Astrocyte (in vitro differentiated cells and primary cell): ENCODE measurements around the gene ARID2. TPM values are rescaled to one million over a fixed set of nuclear protein-coding genes. Genes with fewer than 3 reads are reported as not detected.

Experiments
- DNase-seq: peaks from one replicate; pipeline ENCODE4 v3.0.0-alpha.2; 2010; ENCODE audit warnings: low read depth
- FAIRE-seq: peaks from 2 replicates; lab custom pipeline; 2011; peaks lifted over from hg19 to GRCh38; lab: Jason Lieb, UNC
- H2AFZ ChIP-seq: 2 replicates; pipeline ENCODE4 v1.6.0; 2012; ENCODE audit warnings: low read depth, low read length, inconsistent platforms
- H3K27ac ChIP-seq: 2 replicates; pipeline ENCODE4 v1.5.1; 2011; ENCODE audit warnings: low read depth, low read length, inconsistent platforms
- H3K27me3 ChIP-seq: 2 replicates; pipeline ENCODE4 v1.6.0; 2011; ENCODE audit warnings: low read length, inconsistent platforms; ENCODE audit not compliant: insufficient read depth
- H3K36me3 ChIP-seq: 2 replicates; pipeline ENCODE4 v1.5.1; 2011; ENCODE audit warnings: low read length, inconsistent platforms; ENCODE audit not compliant: insufficient read depth
- H3K4me1 ChIP-seq: 2 replicates; pipeline ENCODE4 v1.5.1; 2011; ENCODE audit warnings: low read length, inconsistent platforms; ENCODE audit not compliant: insufficient read depth
- H3K4me2 ChIP-seq: 2 replicates; pipeline ENCODE4 v1.6.0; 2012; ENCODE audit warnings: low read length, inconsistent platforms
- H3K4me3 ChIP-seq: 2 replicates; pipeline ENCODE4 v1.5.1; 2011; ENCODE audit warnings: low read depth, mild to moderate bottlenecking, low read length, inconsistent platforms; ENCODE audit not compliant: insufficient read depth
- H3K79me2 ChIP-seq: 2 replicates; pipeline ENCODE4 v1.6.0; 2012; ENCODE audit warnings: mild to moderate bottlenecking, low read length, inconsistent platforms; ENCODE audit not compliant: insufficient read depth
- H3K9ac ChIP-seq: 2 replicates; pipeline ENCODE4 v1.6.0; 2012; ENCODE audit warnings: mild to moderate bottlenecking, low read length, inconsistent platforms
- H3K9me3 ChIP-seq: 2 replicates; pipeline ENCODE4 v1.5.1; 2012; ENCODE audit warnings: low read depth, mild to moderate bottlenecking, low read length, inconsistent platforms; ENCODE audit not compliant: insufficient read depth
- H4K20me1 ChIP-seq: 2 replicates; pipeline ENCODE4 v1.6.0; 2012; ENCODE audit warnings: low read length, inconsistent platforms; ENCODE audit not compliant: insufficient read depth
- H3K27ac Mint-ChIP-seq: one replicate; pipeline ENCODE4 v1.8.0; 2021; ENCODE audit warnings: mild to moderate bottlenecking, mixed read lengths; ENCODE audit not compliant: unreplicated experiment
- H3K27me3 Mint-ChIP-seq: one replicate; pipeline ENCODE4 v1.8.0; 2021; ENCODE audit warnings: low read depth, mixed read lengths; ENCODE audit not compliant: unreplicated experiment
- H3K36me3 Mint-ChIP-seq: one replicate; pipeline ENCODE4 v1.8.0; 2021; ENCODE audit warnings: low read depth, mixed read lengths; ENCODE audit not compliant: unreplicated experiment
- H3K4me1 Mint-ChIP-seq: one replicate; pipeline ENCODE4 v1.8.0; 2021; ENCODE audit warnings: low read depth, mixed read lengths; ENCODE audit not compliant: unreplicated experiment
- H3K4me3 Mint-ChIP-seq: one replicate; pipeline ENCODE4 v1.8.0; 2021; ENCODE audit warnings: mild to moderate bottlenecking, moderate library complexity, mixed read lengths; ENCODE audit not compliant: unreplicated experiment
- H3K9me3 Mint-ChIP-seq: one replicate; pipeline ENCODE4 v1.8.0; 2021; ENCODE audit warnings: mild to moderate bottlenecking, mixed read lengths; ENCODE audit not compliant: unreplicated experiment
- EZH2 ChIP-seq: IDR thresholded peaks from 2 replicates; pipeline ENCODE4 v1.6.1; 2012; ENCODE audit warnings: mild to moderate bottlenecking, low read length, inconsistent platforms; ENCODE audit not compliant: insufficient read depth
- total RNA-seq: library from RNA; stranded (reverse); gene quantifications from 2 replicates; pipeline ENCODE4 v1.2.1, GENCODE V29; 2021
- TF ChIP-seq, protein P1 (sequence below): IDR thresholded peaks from 2 replicates; pipeline ENCODE4 v1.5.1; 2011; ENCODE audit warnings: low read depth, mild to moderate bottlenecking, inconsistent platforms, low read length, moderate library complexity; ENCODE audit not compliant: insufficient read depth

Gene ARID2
- total RNA-seq, 1 donor from 2014 or later = 23.8 TPM

DNA sequence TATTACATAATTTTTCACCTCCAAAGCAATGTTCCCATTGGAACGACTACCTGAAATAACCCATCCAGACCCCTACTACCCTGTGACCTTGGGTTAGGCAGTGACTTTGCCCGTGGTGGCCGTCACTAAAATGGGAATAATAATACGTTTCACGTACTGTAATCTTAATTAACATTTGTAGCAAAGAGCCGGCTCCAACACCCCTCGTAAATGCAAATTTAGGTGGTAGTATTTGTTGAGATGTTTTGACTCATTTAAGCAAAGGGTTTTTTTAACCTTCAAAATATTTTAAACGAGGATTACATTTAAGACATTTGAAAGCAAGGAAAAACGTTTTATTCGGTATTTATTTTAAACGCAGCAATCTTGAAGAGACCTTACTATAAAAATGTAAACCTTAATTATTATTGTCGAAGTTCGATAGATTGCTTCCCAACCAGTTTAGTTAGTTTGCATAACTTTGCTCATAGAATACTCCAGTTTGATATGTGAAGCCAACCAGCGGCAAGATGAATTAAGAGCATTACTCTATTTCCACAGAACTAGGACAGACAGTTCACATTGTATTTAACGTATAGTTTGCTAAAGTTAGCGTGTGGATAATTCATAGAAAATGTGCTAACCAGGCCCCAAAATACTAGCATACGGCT is 1.4 kb upstream of the ARID2 start:
- H3K36me3 Mint-ChIP-seq = no peaks in the 10 kb centered on the region
- no peaks in the 10 kb centered on the region for H3K36me3 ChIP-seq
- H3K27me3 Mint-ChIP-seq = no peaks in the 10 kb centered on the region
- DNase-seq (no peak), FAIRE-seq (no peak)
- no peak for TF ChIP-seq EZH2
- TF ChIP-seq, protein P1, sequence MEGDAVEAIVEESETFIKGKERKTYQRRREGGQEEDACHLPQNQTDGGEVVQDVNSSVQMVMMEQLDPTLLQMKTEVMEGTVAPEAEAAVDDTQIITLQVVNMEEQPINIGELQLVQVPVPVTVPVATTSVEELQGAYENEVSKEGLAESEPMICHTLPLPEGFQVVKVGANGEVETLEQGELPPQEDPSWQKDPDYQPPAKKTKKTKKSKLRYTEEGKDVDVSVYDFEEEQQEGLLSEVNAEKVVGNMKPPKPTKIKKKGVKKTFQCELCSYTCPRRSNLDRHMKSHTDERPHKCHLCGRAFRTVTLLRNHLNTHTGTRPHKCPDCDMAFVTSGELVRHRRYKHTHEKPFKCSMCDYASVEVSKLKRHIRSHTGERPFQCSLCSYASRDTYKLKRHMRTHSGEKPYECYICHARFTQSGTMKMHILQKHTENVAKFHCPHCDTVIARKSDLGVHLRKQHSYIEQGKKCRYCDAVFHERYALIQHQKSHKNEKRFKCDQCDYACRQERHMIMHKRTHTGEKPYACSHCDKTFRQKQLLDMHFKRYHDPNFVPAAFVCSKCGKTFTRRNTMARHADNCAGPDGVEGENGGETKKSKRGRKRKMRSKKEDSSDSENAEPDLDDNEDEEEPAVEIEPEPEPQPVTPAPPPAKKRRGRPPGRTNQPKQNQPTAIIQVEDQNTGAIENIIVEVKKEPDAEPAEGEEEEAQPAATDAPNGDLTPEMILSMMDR = no peak
- no peaks in the 10 kb centered on the region for H3K9me3 Mint-ChIP-seq
- H3K9ac ChIP-seq = peak overlapping the region; percentile 98
- no peaks in the 10 kb centered on the region for H3K9me3 ChIP-seq
- peaks cover 8% of the 10 kb centered on the region for H3K4me1 ChIP-seq
- peak overlapping the region; percentile 83 for H3K4me2 ChIP-seq
- peak overlapping the region; percentile 94 for H3K4me3 ChIP-seq
- peak overlapping the region; percentile 94 for H3K27ac ChIP-seq
- H3K27ac Mint-ChIP-seq = peak overlapping the region; percentile 97
- H3K4me1 Mint-ChIP-seq = peaks cover 16% of the 10 kb centered on the region
- peaks cover 61% of the 10 kb centered on the region for H3K79me2 ChIP-seq
- peak overlapping the region; percentile 87 for H2AFZ ChIP-seq
- H3K4me3 Mint-ChIP-seq = peak overlapping the region; percentile 93
- H3K27me3 ChIP-seq = no peaks in the 10 kb centered on the region
- H4K20me1 ChIP-seq = peaks cover 11% of the 10 kb centered on the region

DNA sequence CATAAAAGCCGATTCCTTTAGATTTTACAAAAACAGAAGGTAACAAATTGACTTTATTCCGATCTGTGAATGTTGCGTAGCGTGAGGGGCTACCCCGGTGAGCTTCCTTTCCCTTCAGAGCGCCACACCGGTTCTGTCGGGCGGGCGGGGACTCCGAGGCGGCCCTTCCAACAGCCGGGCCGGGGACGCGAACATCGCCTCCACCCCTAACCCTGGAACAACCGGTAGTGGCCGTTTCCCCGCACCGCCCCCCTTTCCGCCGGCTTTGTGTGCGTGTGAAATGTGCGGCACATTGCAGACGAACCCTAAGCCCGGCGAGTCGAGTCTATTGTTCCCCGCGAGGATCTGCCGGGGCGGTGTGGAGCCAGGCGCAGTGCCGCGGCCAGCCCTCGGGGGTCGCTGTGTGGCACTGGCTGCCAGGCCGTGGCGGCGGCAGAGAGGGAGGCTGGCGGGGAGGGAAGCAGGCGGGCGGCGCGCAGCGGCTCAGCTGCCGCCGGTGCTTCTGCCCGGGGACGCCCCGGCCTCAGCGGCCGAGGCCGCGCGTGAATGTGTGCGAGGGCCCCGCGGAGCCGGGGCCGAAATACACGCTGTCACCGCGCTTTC is 775 bp upstream of the ARID2 start:
- TF ChIP-seq, protein P1 = peak; percentile 60
- TF ChIP-seq EZH2 = no peak
- H3K36me3 Mint-ChIP-seq = no peaks in the 10 kb centered on the region
- peak overlapping the region; percentile 97 for H3K27ac Mint-ChIP-seq
- peak; percentile 93 for DNase-seq
- Histone ChIP-seq H4K20me1 (peaks cover 13% of the 10 kb centered on the region), H3K4me3 (peak overlapping the region; percentile 94), H3K27ac (peak overlapping the region; percentile 94), H3K9ac (peak overlapping the region; percentile 98), H3K36me3 (no peaks in the 10 kb centered on the region), H3K27me3 (no peaks in the 10 kb centered on the region), H3K4me2 (peak overlapping the region; percentile 83), H3K79me2 (peaks cover 61% of the 10 kb centered on the region), H3K4me1 (peaks cover 8% of the 10 kb centered on the region), H2AFZ (peak overlapping the region; percentile 55), H3K9me3 (no peaks in the 10 kb centered on the region)
- peaks cover 17% of the 10 kb centered on the region for H3K4me1 Mint-ChIP-seq
- no peaks in the 10 kb centered on the region for H3K9me3 Mint-ChIP-seq
- no peaks in the 10 kb centered on the region for H3K27me3 Mint-ChIP-seq
- FAIRE-seq = no peak
- peak overlapping the region; percentile 93 for H3K4me3 Mint-ChIP-seq

DNA sequence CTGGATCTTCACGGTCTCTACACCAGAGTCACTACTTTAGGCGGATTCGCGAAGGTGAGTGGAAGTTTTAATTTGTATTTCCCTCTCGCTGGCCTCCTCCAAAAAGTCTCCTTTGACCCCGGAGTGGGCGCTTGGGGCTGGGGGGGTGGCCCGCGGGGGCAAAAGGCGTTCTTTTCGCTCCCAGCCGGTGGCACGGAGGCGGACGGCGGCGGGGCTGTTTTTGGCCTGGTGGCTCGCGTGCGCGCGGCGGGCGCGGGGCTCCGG is 510 bp downstream of the ARID2 start:
- Histone ChIP-seq H3K4me1 (peaks cover 8% of the 10 kb centered on the region), H3K79me2 (peaks cover 61% of the 10 kb centered on the region), H3K36me3 (no peaks in the 10 kb centered on the region), H3K4me2 (peak overlapping the region; percentile 97), H3K9ac (peak overlapping the region; percentile 98), H2AFZ (peak overlapping the region; percentile 19), H3K9me3 (no peaks in the 10 kb centered on the region), H3K4me3 (peak overlapping the region; percentile 74), H3K27me3 (no peaks in the 10 kb centered on the region), H4K20me1 (peaks cover 11% of the 10 kb centered on the region), H3K27ac (peak overlapping the region; percentile 89)
- Mint-ChIP-seq H3K36me3 (no peaks in the 10 kb centered on the region), H3K4me1 (peaks cover 14% of the 10 kb centered on the region), H3K27ac (no peak overlapping the region), H3K9me3 (no peaks in the 10 kb centered on the region), H3K27me3 (no peaks in the 10 kb centered on the region), H3K4me3 (peak overlapping the region; percentile 93)
- DNase-seq (no peak), FAIRE-seq (no peak)
- TF ChIP-seq, protein P1 = no peak
- no peak for TF ChIP-seq EZH2
